ENCODE measurements around the gene SEMA3A. TPM values are rescaled to one million over a fixed set of nuclear protein-coding genes. Genes with fewer than 3 reads are reported as not detected.

SEMA3A gene
- total and polyA plus RNA-seq, 4 donors, result 0.13 to 0.56 (median 0.20) TPM

GRCh38 chr7:84144480-84144879 is 50.1 kb downstream of the SEMA3A start:
- WGBS, result 65% methylated on average over 3 of the region's 3 CpGs
- no peak for TF ChIP-seq EGR1 (IDR thresholded peaks at IDR 0.05; ENCODE audit: low read depth in 2 of 2)
- TF ChIP-seq REST (IDR thresholded peaks at IDR 0.05), result no peak
- TF ChIP-seq SP1 (IDR thresholded peaks at IDR 0.05), result no peak
- no peak for TF ChIP-seq ATF3 (IDR thresholded peaks at IDR 0.05)
- no peak for TF ChIP-seq JUND (IDR thresholded peaks at IDR 0.05)
- TF ChIP-seq GABPA (IDR thresholded peaks at IDR 0.05 in 1 of 2, conservative IDR thresholded peaks at IDR 0.05 in 1 of 2), result no peak
- TF ChIP-seq HNF4G (IDR thresholded peaks at IDR 0.05), result no peak
- TF ChIP-seq MAX (IDR thresholded peaks at IDR 0.05), result no peak
- no peak for TF ChIP-seq NR2F2 (IDR thresholded peaks at IDR 0.05)
- no peak for TF ChIP-seq FOXA2 (IDR thresholded peaks at IDR 0.05)
- TF ChIP-seq RXRA (IDR thresholded peaks at IDR 0.05), result no peak
- no peak for TF ChIP-seq HNF4A (conservative IDR thresholded peaks at IDR 0.05)
- TF ChIP-seq FOXA1 (IDR thresholded peaks at IDR 0.05), result no peak
- TF ChIP-seq TAF1 (conservative IDR thresholded peaks at IDR 0.05), result no peak
- DNase-seq (ENCODE audit: low spot score), result no peak
- Histone ChIP-seq H3K27ac (ENCODE audit: low read depth in 1 of 2, low read length in 2 of 2) (no peak overlapping the region), H3K4me3 (ENCODE audit: low read depth in 1 of 3, low read length in 3 of 3) (no peak overlapping the region), H3K36me3 (ENCODE audit: control insufficient read depth in 4 of 4, insufficient read depth in 3 of 4, low read depth in 1 of 4, low read length in 3 of 4) (no peaks in the 10 kb centered on the region), H3K27me3 (ENCODE audit: control insufficient read depth in 4 of 4, insufficient read depth in 4 of 4, low read length in 3 of 4) (no peaks in the 10 kb centered on the region), H3K4me1 (ENCODE audit: control insufficient read depth in 4 of 4, insufficient read depth in 4 of 4, low read length in 3 of 4) (no peaks in the 10 kb centered on the region), H3K9me3 (ENCODE audit: control insufficient read depth in 4 of 4, low read length in 3 of 4) (no peaks in the 10 kb centered on the region), H3K9ac (ENCODE audit: low read depth in 1 of 2, low read length in 2 of 2) (no peak overlapping the region)

GRCh38 chr7:84142726-84143125 is 51.9 kb downstream of the SEMA3A start:
- no peak overlapping the region for H3K9ac ChIP-seq (ENCODE audit: low read depth in 1 of 2, low read length in 2 of 2)
- H3K9me3 ChIP-seq (ENCODE audit: control insufficient read depth in 4 of 4, low read length in 3 of 4), result no peaks in the 10 kb centered on the region
- H3K36me3 ChIP-seq (ENCODE audit: control insufficient read depth in 4 of 4, insufficient read depth in 3 of 4, low read depth in 1 of 4, low read length in 3 of 4), result no peaks in the 10 kb centered on the region
- 72% methylated on average over 3 of the region's 3 CpGs for WGBS
- H3K4me3 ChIP-seq (ENCODE audit: low read depth in 1 of 3, low read length in 3 of 3), result no peak overlapping the region
- H3K27me3 ChIP-seq (ENCODE audit: control insufficient read depth in 4 of 4, insufficient read depth in 4 of 4, low read length in 3 of 4), result no peaks in the 10 kb centered on the region
- no peak for TF ChIP-seq GABPA (IDR thresholded peaks at IDR 0.05 in 1 of 2, conservative IDR thresholded peaks at IDR 0.05 in 1 of 2)
- no peak for DNase-seq (ENCODE audit: low spot score)
- no peaks in the 10 kb centered on the region for H3K4me1 ChIP-seq (ENCODE audit: control insufficient read depth in 4 of 4, insufficient read depth in 4 of 4, low read length in 3 of 4)
- H3K27ac ChIP-seq (ENCODE audit: low read depth in 1 of 2, low read length in 2 of 2), result no peak overlapping the region

- Histone ChIP-seq H3K27ac (ENCODE audit: low read depth in 1 of 2, low read length in 2 of 2) (no peak overlapping the region), H3K9ac (ENCODE audit: low read depth in 1 of 2, low read length in 2 of 2) (no peak overlapping the region), H3K36me3 (ENCODE audit: control insufficient read depth in 4 of 4, insufficient read depth in 3 of 4, low read depth in 1 of 4, low read length in 3 of 4) (no peaks in the 10 kb centered on the region), H3K27me3 (ENCODE audit: control insufficient read depth in 4 of 4, insufficient read depth in 4 of 4, low read length in 3 of 4) (no peaks in the 10 kb centered on the region), H3K9me3 (ENCODE audit: control insufficient read depth in 4 of 4, low read length in 3 of 4) (no peaks in the 10 kb centered on the region), H3K4me1 (ENCODE audit: control insufficient read depth in 4 of 4, insufficient read depth in 4 of 4, low read length in 3 of 4) (no peaks in the 10 kb centered on the region), H3K4me3 (ENCODE audit: low read depth in 1 of 3, low read length in 3 of 3) (no peak overlapping the region)
- WGBS, result 76% methylated on average over 2 of the region's 2 CpGs
- TF ChIP-seq SP1 (IDR thresholded peaks at IDR 0.05) (no peak), CTCF (IDR thresholded peaks at IDR 0.05; ENCODE audit: low read depth, low read length, missing input control) (no peak), MAX (IDR thresholded peaks at IDR 0.05) (no peak), TAF1 (conservative IDR thresholded peaks at IDR 0.05) (no peak), FOXA2 (IDR thresholded peaks at IDR 0.05) (no peak), YY1 (IDR thresholded peaks at IDR 0.05) (no peak), ATF3 (IDR thresholded peaks at IDR 0.05) (no peak), NR2F2 (IDR thresholded peaks at IDR 0.05) (no peak)
- DNase-seq (ENCODE audit: low spot score), result no peak
Measured at GRCh38 chr7:84139986-84140729, 54.4 kb downstream of the SEMA3A start.

Data from liver (tissue), 9 donors.